Brain microvascular endothelial cell (primary cell): ENCODE data around the gene COL27A1.

Experiments
- DNase-seq: peaks from one replicate; pipeline ENCODE4 v3.0.0-alpha.2; 2020
- H3K27ac ChIP-seq: fragments of 250-450 bp; sonication (Bioruptor Pico); 2 replicates; pipeline ENCODE4 v1.5.1; 2020; ENCODE audit warnings: mild to moderate bottlenecking, moderate library complexity
- H3K27me3 ChIP-seq: fragments of 250-450 bp; sonication (Bioruptor Pico); replicated peaks from 2 replicates; pipeline ENCODE4 v1.5.1; 2020; ENCODE audit warnings: mild to moderate bottlenecking
- H3K36me3 ChIP-seq: fragments of 250-450 bp; sonication (Bioruptor Pico); replicated peaks from 2 replicates; pipeline ENCODE4 v1.5.1; 2020; ENCODE audit warnings: mild to moderate bottlenecking
- H3K4me3 ChIP-seq: 2 replicates; pipeline ENCODE4 v1.5.1; 2011; ENCODE audit warnings: low read depth, mild to moderate bottlenecking, control low read depth, low read length, moderate library complexity
- CTCF ChIP-seq: IDR thresholded peaks from 2 replicates; pipeline ENCODE4 v1.5.1; 2011; ENCODE audit warnings: low read depth, mild to moderate bottlenecking, moderate library complexity, low read length, control low read depth, inconsistent platforms; ENCODE audit errors: missing control alignments
- in situ Hi-C: cut with HindIII; loops from 2 replicates; pipeline ENCODE4 v1.10.0; 2017; ENCODE audit warnings: low sequenced_read_pairs, low pct_ligation_motif_present

The COL27A1 gene

GRCh38 chr9:114294664-114295063 lies 139.3 kb downstream of the COL27A1 start:
- Histone ChIP-seq H3K27me3 (no peaks in the 10 kb centered on the region), H3K4me3 (no peak overlapping the region), H3K27ac (no peak overlapping the region), H3K36me3 (no peaks in the 10 kb centered on the region)
- no peak for DNase-seq
- in situ Hi-C loops, result no loop called here
- no peak for TF ChIP-seq CTCF

GRCh38 chr9:114296338-114296737 lies 141.0 kb downstream of the COL27A1 start:
- TF ChIP-seq CTCF, result no peak
- H3K4me3 ChIP-seq, result no peak overlapping the region
- DNase-seq, result no peak
- no peak overlapping the region for H3K27ac ChIP-seq
- in situ Hi-C loops, result no loop called here
- no peaks in the 10 kb centered on the region for H3K27me3 ChIP-seq
- H3K36me3 ChIP-seq, result peaks cover 2% of the 10 kb centered on the region

GRCh38 chr9:114299286-114300152 lies 144.2 kb downstream of the COL27A1 start:
- DNase-seq, result no peak
- in situ Hi-C loops, result no loop called here
- Histone ChIP-seq H3K4me3 (no peak overlapping the region), H3K27ac (no peak overlapping the region), H3K27me3 (no peaks in the 10 kb centered on the region), H3K36me3 (peaks cover 2% of the 10 kb centered on the region)
- no peak for TF ChIP-seq CTCF

- H3K27ac ChIP-seq, result no peak overlapping the region
- in situ Hi-C loops, result no loop called here
- H3K4me3 ChIP-seq, result no peak overlapping the region
- H3K27me3 ChIP-seq, result no peaks in the 10 kb centered on the region
- H3K36me3 ChIP-seq, result peaks cover 2% of the 10 kb centered on the region
- no peak for TF ChIP-seq CTCF
- no peak for DNase-seq
Measured at GRCh38 chr9:114300153-114300845, 145.0 kb downstream of the COL27A1 start.

- H3K27ac ChIP-seq, result no peak overlapping the region
- in situ Hi-C loops, result no loop called here
- peaks cover 2% of the 10 kb centered on the region for H3K36me3 ChIP-seq
- H3K27me3 ChIP-seq, result no peaks in the 10 kb centered on the region
- DNase-seq, result no peak
- no peak overlapping the region for H3K4me3 ChIP-seq
- no peak for TF ChIP-seq CTCF
Measured at GRCh38 chr9:114300846-114301797, 145.8 kb downstream of the COL27A1 start.
